Gastroesophageal sphincter (tissue), 4 donors: ENCODE measurements around the gene SLC9A8. TPM values are rescaled to one million over a fixed set of nuclear protein-coding genes. Genes with fewer than 3 reads are reported as not detected.

Experiments
- ATAC-seq: fragments of 150-250 bp; one replicate; pipeline ENCODE4 v1.9.1; 2016; ENCODE audit warnings: mild to moderate bottlenecking, moderate library complexity
- H3K27ac ChIP-seq, 4 donors: fragments of 200-600 bp; sonication (generic) in 3 of 4; 1 replicate in 3 of 4; 2 replicates in 1 of 4; pipeline ENCODE4 v1.5.1; 2016 to 2019
- H3K27me3 ChIP-seq: fragments of 200-600 bp; sonication (generic); one replicate; pipeline ENCODE4 v1.5.1; 2019
- H3K36me3 ChIP-seq, 2 donors: fragments of 200-600 bp; sonication (generic); one replicate each; pipeline ENCODE4 v1.5.1; 2019; ENCODE audit warnings: control low read depth in 1 of 2
- H3K4me1 ChIP-seq, 3 donors: fragments of 200-600 bp; sonication (generic); 1 replicate in 2 of 3; 2 replicates in 1 of 3; pipeline ENCODE4 v1.5.1; 2016 to 2019; ENCODE audit warnings: control low read depth in 2 of 3
- H3K4me3 ChIP-seq, 2 donors: fragments of 200-600 bp; sonication (generic); one replicate each; pipeline ENCODE4 v1.5.1; 2019; ENCODE audit warnings: mild to moderate bottlenecking in 1 of 2, moderate library complexity in 1 of 2
- H3K9me3 ChIP-seq, 3 donors: fragments of 200-600 bp; sonication (generic); one replicate each; pipeline ENCODE4 v1.5.1; 2017 to 2019; ENCODE audit warnings: control low read depth in 2 of 3
- CTCF ChIP-seq, 4 experiments: fragments of 200-600 bp in 2 of 4; fragments of 450-650 bp in 2 of 4; sonication (generic) in 1 of 4; IDR thresholded peaks; one replicate each; pipeline ENCODE4 v1.5.1; 2017 to 2019; ENCODE audit warnings: antibody characterized with exemption in 4 of 4, mild to moderate bottlenecking in 2 of 4, moderate library complexity in 2 of 4
- EP300 ChIP-seq: sonication (generic); formaldehyde crosslinking; IDR thresholded peaks from one replicate; pipeline ENCODE4 v1.6.1; 2017; ENCODE audit warnings: antibody characterized with exemption, mild to moderate bottlenecking
- POLR2A ChIP-seq, 2 donors: fragments of 450-650 bp; IDR thresholded peaks; one replicate each; pipeline ENCODE4 v1.6.1; 2017; ENCODE audit warnings: antibody characterized with exemption in 2 of 2, mild to moderate bottlenecking in 2 of 2, moderate library complexity in 1 of 2
- POLR2AphosphoS5 ChIP-seq: sonication (generic); formaldehyde crosslinking; IDR thresholded peaks from one replicate; pipeline ENCODE4 v1.6.1; 2017; ENCODE audit warnings: antibody characterized with exemption
- WGBS, 2 donors: methylation state at CpG; one replicate each; pipeline ENCODE4 v1.1.5; 2018; ENCODE audit warnings: low coverage in 1 of 2; 5-methylcytosine and 5-hydroxymethylcytosine counted together
- total RNA-seq, 4 donors: library from RNA; depleted of rRNA; stranded (reverse); fragments of >200 nt; gene quantifications; one replicate each; pipeline ENCODE4 v1.1.0, GENCODE V29; 2016

SLC9A8 gene
- total RNA-seq, 4 donors from 2014 or later = 4.7 to 9.3 (median 7.5) TPM

- peaks cover 0 to 18% (median 0%) of the 10 kb centered on the region in 3 donors for H3K4me1 ChIP-seq
- ATAC-seq = no peak
- H3K27ac ChIP-seq = no peak overlapping the region
Measured at GRCh38 chr20:49870261-49870660, 57.6 kb downstream of the SLC9A8 start.

GRCh38 chr20:49871391-49871948 is 58.8 kb downstream of the SLC9A8 start:
- H3K4me1 ChIP-seq = peaks cover 0 to 24% (median 0%) of the 10 kb centered on the region in 3 donors
- ATAC-seq = no peak
- no peak overlapping the region for H3K27ac ChIP-seq
- 88% methylated on average over 3 to 6 of the region's 6 CpGs for WGBS, 2 donors
- H3K9me3 ChIP-seq = no peaks in the 10 kb centered on the region
- H3K36me3 ChIP-seq = peaks cover 0 to 68% of the 10 kb centered on the region in 2 donors
- no peak overlapping the region for H3K4me3 ChIP-seq
- TF ChIP-seq POLR2A (IDR thresholded peaks at IDR 0.05) = no peak
- no peak for TF ChIP-seq CTCF (IDR thresholded peaks at IDR 0.05)
- TF ChIP-seq EP300 = no peak
- TF ChIP-seq POLR2AphosphoS5 = no peak
- H3K27me3 ChIP-seq = no peaks in the 10 kb centered on the region

More at GRCh38 chr20:49870261-49870660, 57.6 kb downstream of the SLC9A8 start:
- WGBS, 2 donors = 95 to 100% methylated on average over 1 to 5 of the region's 5 CpGs
- Histone ChIP-seq H3K9me3 (no peaks in the 10 kb centered on the region), H3K27me3 (no peaks in the 10 kb centered on the region), H3K4me3 (no peak overlapping the region), H3K36me3 (peaks cover 0 to 68% of the 10 kb centered on the region in 2 donors)
- TF ChIP-seq EP300 (no peak), POLR2A (IDR thresholded peaks at IDR 0.05) (no peak), CTCF (IDR thresholded peaks at IDR 0.05) (no peak), POLR2AphosphoS5 (no peak)

GRCh38 chr20:49872056-49872455 is 59.4 kb downstream of the SLC9A8 start:
- Histone ChIP-seq H3K4me1 (peaks cover 0 to 30% (median 0%) of the 10 kb centered on the region in 3 donors), H3K4me3 (no peak overlapping the region), H3K9me3 (no peaks in the 10 kb centered on the region), H3K27ac (no peak overlapping the region), H3K36me3 (peaks cover 0 to 67% of the 10 kb centered on the region in 2 donors), H3K27me3 (no peaks in the 10 kb centered on the region)
- no peak for ATAC-seq
- WGBS, 2 donors = 100% methylated on average over 1 of the region's 1 CpG
- no peak for TF ChIP-seq EP300
- no peak for TF ChIP-seq CTCF (IDR thresholded peaks at IDR 0.05)
- no peak for TF ChIP-seq POLR2A (IDR thresholded peaks at IDR 0.05)
- TF ChIP-seq POLR2AphosphoS5 = no peak

GRCh38 chr20:49874696-49875095 is 62.1 kb downstream of the SLC9A8 start:
- Histone ChIP-seq H3K27me3 (no peaks in the 10 kb centered on the region), H3K4me3 (no peak overlapping the region), H3K27ac (peak overlapping the region in 1 of 4 donors; percentile 17), H3K4me1 (peaks cover 0 to 26% (median 0%) of the 10 kb centered on the region in 3 donors), H3K36me3 (peaks cover 0 to 61% of the 10 kb centered on the region in 2 donors), H3K9me3 (no peaks in the 10 kb centered on the region)
- no peak for ATAC-seq
- 41 to 75% methylated on average over 1 to 4 of the region's 6 CpGs for WGBS, 2 donors
- no peak for TF ChIP-seq POLR2A (IDR thresholded peaks at IDR 0.05)
- TF ChIP-seq POLR2AphosphoS5 = no peak
- no peak for TF ChIP-seq CTCF (IDR thresholded peaks at IDR 0.05)
- no peak for TF ChIP-seq EP300

- no peak for TF ChIP-seq CTCF (IDR thresholded peaks at IDR 0.05)
- TF ChIP-seq POLR2AphosphoS5 = peak; percentile 11
- peaks cover 0 to 39% (median 0%) of the 10 kb centered on the region in 3 donors for H3K4me1 ChIP-seq
- no peaks in the 10 kb centered on the region for H3K9me3 ChIP-seq
- 17 to 30% methylated on average over 3 to 4 of the region's 4 CpGs for WGBS, 2 donors
- no peak for ATAC-seq
- H3K36me3 ChIP-seq = peaks cover 0 to 65% of the 10 kb centered on the region in 2 donors
- H3K27me3 ChIP-seq = no peaks in the 10 kb centered on the region
- no peak overlapping the region for H3K4me3 ChIP-seq
- H3K27ac ChIP-seq = peak overlapping the region in 1 of 4 donors; percentile 4
Measured at GRCh38 chr20:49877386-49877921, 64.8 kb downstream of the SLC9A8 start.
